PFSK-1 (cell line): ENCODE results near the gene TAOK2.

Experiments
- FOXP2 ChIP-seq: optimal IDR thresholded peaks from 2 replicates; pipeline ENCODE3; 2011; ENCODE audit warnings: borderline replicate concordance, control low read depth, inconsistent platforms; ENCODE audit not compliant: insufficient read depth; ENCODE audit errors: extremely low read length, extremely low read depth
- POLR2AphosphoS5 ChIP-seq: IDR thresholded peaks from 2 replicates; pipeline ENCODE4 v1.6.1; 2012; ENCODE audit warnings: low read depth, mild to moderate bottlenecking, control low read depth, low read length, moderate library complexity
- REST ChIP-seq, 2 experiments: IDR thresholded peaks; 2 replicates each; pipeline versions ENCODE4 v1.6.1 to v1.8.0; 2011 to 2012; ENCODE audit warnings: low read depth in 2 of 2, low read length in 2 of 2, control low read depth in 1 of 2, inconsistent platforms in 1 of 2, mild to moderate bottlenecking in 1 of 2, moderate library complexity in 1 of 2; ENCODE audit not compliant: insufficient read depth in 1 of 2
- SIN3A ChIP-seq: IDR thresholded peaks from 2 replicates; pipeline ENCODE4 v1.6.1; 2012; ENCODE audit warnings: mild to moderate bottlenecking, low read length, moderate library complexity, borderline replicate concordance; ENCODE audit not compliant: insufficient read depth
- TAF1 ChIP-seq: IDR thresholded peaks from 2 replicates; pipeline ENCODE4 v1.6.1; 2012; ENCODE audit warnings: low read length, control low read depth, borderline replicate concordance; ENCODE audit not compliant: insufficient read depth

TAOK2 gene

GRCh38 chr16:29975134-29975538 is 1.5 kb downstream of the TAOK2 start:
- no peak for TF ChIP-seq SIN3A
- no peak for TF ChIP-seq POLR2AphosphoS5
- TF ChIP-seq TAF1 = no peak
- no peak for TF ChIP-seq FOXP2
- no peak for TF ChIP-seq REST (IDR thresholded peaks at IDR 0.05; ENCODE audit: insufficient read depth in 1 of 2, low read depth in 2 of 2, low read length in 2 of 2)

- no peak for TF ChIP-seq TAF1
- no peak for TF ChIP-seq FOXP2
- TF ChIP-seq POLR2AphosphoS5 = no peak
- no peak for TF ChIP-seq REST (IDR thresholded peaks at IDR 0.05; ENCODE audit: insufficient read depth in 1 of 2, low read depth in 2 of 2, low read length in 2 of 2)
- no peak for TF ChIP-seq SIN3A
These were observed 2.3 kb downstream of the TAOK2 start for GRCh38 chr16:29975811-29976511.

- TF ChIP-seq REST (IDR thresholded peaks at IDR 0.05; ENCODE audit: insufficient read depth in 1 of 2, low read depth in 2 of 2, low read length in 2 of 2) (no peak), POLR2AphosphoS5 (no peak), TAF1 (no peak), FOXP2 (no peak), SIN3A (no peak)
These were observed 3.6 kb downstream of the TAOK2 start for GRCh38 chr16:29977063-29977825.

GRCh38 chr16:29978081-29978480 is 4.4 kb downstream of the TAOK2 start:
- no peak for TF ChIP-seq REST (IDR thresholded peaks at IDR 0.05; ENCODE audit: insufficient read depth in 1 of 2, low read depth in 2 of 2, low read length in 2 of 2)
- no peak for TF ChIP-seq POLR2AphosphoS5
- no peak for TF ChIP-seq SIN3A

- TF ChIP-seq POLR2AphosphoS5 (no peak), FOXP2 (no peak), TAF1 (no peak), REST (IDR thresholded peaks at IDR 0.05; ENCODE audit: insufficient read depth in 1 of 2, low read depth in 2 of 2, low read length in 2 of 2) (no peak), SIN3A (no peak)
These were observed 5.0 kb downstream of the TAOK2 start for GRCh38 chr16:29978564-29979270.
